SK-N-SH treated with all-trans-retinoic acid at 6 μM for 48 hours (cell line): ENCODE data around the gene KRT82.

ENCODE experiments used
- ARNTL ChIP-seq: fragments of 450-650 bp; formaldehyde crosslinking; IDR thresholded peaks from 2 replicates; pipeline ENCODE4 v1.5.0; 2020; ENCODE audit warnings: low read depth, mild to moderate bottlenecking, moderate library complexity, borderline replicate concordance
- CSDC2 ChIP-seq: fragments of 250-450 bp; sonication (Bioruptor Pico); IDR thresholded peaks from 2 replicates; pipeline ENCODE4 v1.5.0; 2020; ENCODE audit warnings: mild to moderate bottlenecking, moderate library complexity
- PPARA ChIP-seq: fragments of 250-450 bp; sonication (Bioruptor Pico); IDR thresholded peaks from 2 replicates; pipeline ENCODE4 v1.5.0; 2020; ENCODE audit warnings: mild to moderate bottlenecking, borderline replicate concordance
- SNAI2 ChIP-seq: fragments of 250-450 bp; sonication (Bioruptor Pico); IDR thresholded peaks from 2 replicates; pipeline ENCODE4 v1.5.0; 2020; ENCODE audit warnings: mild to moderate bottlenecking, moderate library complexity
- TOX ChIP-seq: fragments of 250-450 bp; sonication (Bioruptor Pico); IDR thresholded peaks from 2 replicates; pipeline ENCODE4 v1.8.0; 2021; ENCODE audit warnings: mild to moderate bottlenecking, moderate library complexity, borderline replicate concordance
- ZC3H10 ChIP-seq: fragments of 250-450 bp; sonication (Bioruptor Pico); IDR thresholded peaks from 2 replicates; pipeline ENCODE4 v1.5.1; 2021; ENCODE audit warnings: mild to moderate bottlenecking, moderate library complexity
- ZFP3 ChIP-seq: fragments of 250-450 bp; sonication (Bioruptor Pico); IDR thresholded peaks from 2 replicates; pipeline ENCODE4 v1.5.0; 2020; ENCODE audit warnings: mild to moderate bottlenecking, moderate library complexity
- ZFP30 ChIP-seq: fragments of 450-650 bp; formaldehyde crosslinking; IDR thresholded peaks from 2 replicates; pipeline ENCODE4 v1.5.0; 2022; ENCODE audit warnings: mild to moderate bottlenecking, moderate library complexity
- ZNF565 ChIP-seq: fragments of 450-650 bp; formaldehyde crosslinking; conservative IDR thresholded peaks from 2 replicates; pipeline ENCODE4 v1.5.0; 2020; ENCODE audit warnings: low read depth, mild to moderate bottlenecking, moderate library complexity
- ZNF70 ChIP-seq: fragments of 450-650 bp; formaldehyde crosslinking; IDR thresholded peaks from 2 replicates; pipeline ENCODE4 v1.5.0; 2020; ENCODE audit warnings: mild to moderate bottlenecking, moderate library complexity
- TF ChIP-seq, protein P1 (sequence below): fragments of 250-450 bp; sonication (Bioruptor Pico); IDR thresholded peaks from 2 replicates; pipeline ENCODE4 v1.8.0; 2021; ENCODE audit warnings: low read depth, mild to moderate bottlenecking, moderate library complexity, borderline replicate concordance
- TF ChIP-seq, protein P2 (sequence below): fragments of 250-450 bp; sonication (Bioruptor Pico); IDR thresholded peaks from 2 replicates; pipeline ENCODE4 v1.8.0; 2020; ENCODE audit warnings: mild to moderate bottlenecking, moderate library complexity, borderline replicate concordance
- TF ChIP-seq, protein P3 (sequence below): fragments of 250-450 bp; sonication (Bioruptor Pico); IDR thresholded peaks from 2 replicates; pipeline ENCODE4 v1.5.1; 2020; ENCODE audit warnings: low read depth, mild to moderate bottlenecking, moderate library complexity

DNA sequence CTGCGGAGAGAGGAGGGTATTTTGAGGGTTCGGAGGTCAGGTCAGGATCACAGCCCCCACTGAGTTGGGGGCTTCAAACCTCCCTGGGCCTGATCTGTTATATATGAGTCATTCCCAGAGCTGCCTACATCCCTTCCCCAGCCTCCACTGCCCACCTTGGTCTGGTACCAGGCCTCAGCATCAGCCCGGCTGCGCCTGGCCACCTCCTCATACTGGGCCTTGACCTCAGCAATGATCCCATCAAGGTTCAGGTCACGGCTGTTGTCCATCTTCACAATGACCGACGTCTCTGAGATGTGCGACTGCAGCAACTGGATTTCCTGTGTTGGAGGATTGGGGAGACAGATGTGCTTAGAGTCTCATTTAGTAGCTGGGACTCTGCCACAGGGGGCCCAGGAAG is 24.9 kb downstream of the KRT82 start:
- no peak for TF ChIP-seq CSDC2 (CRISPR knock-in tag)
- TF ChIP-seq SNAI2 (CRISPR knock-in tag), result no peak
- no peak for TF ChIP-seq TOX (CRISPR knock-in tag)
- no peak for TF ChIP-seq ZFP30 (CRISPR knock-in tag)
- TF ChIP-seq ZNF70 (CRISPR knock-in tag), result no peak
- TF ChIP-seq, protein P1, sequence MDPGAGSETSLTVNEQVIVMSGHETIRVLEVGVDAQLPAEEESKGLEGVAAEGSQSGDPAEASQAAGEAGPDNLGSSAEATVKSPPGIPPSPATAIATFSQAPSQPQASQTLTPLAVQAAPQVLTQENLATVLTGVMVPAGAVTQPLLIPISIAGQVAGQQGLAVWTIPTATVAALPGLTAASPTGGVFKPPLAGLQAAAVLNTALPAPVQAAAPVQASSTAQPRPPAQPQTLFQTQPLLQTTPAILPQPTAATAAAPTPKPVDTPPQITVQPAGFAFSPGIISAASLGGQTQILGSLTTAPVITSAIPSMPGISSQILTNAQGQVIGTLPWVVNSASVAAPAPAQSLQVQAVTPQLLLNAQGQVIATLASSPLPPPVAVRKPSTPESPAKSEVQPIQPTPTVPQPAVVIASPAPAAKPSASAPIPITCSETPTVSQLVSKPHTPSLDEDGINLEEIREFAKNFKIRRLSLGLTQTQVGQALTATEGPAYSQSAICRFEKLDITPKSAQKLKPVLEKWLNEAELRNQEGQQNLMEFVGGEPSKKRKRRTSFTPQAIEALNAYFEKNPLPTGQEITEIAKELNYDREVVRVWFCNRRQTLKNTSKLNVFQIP (CRISPR knock-in tag), result no peak
- no peak for TF ChIP-seq ZC3H10 (CRISPR knock-in tag)
- TF ChIP-seq, protein P2, sequence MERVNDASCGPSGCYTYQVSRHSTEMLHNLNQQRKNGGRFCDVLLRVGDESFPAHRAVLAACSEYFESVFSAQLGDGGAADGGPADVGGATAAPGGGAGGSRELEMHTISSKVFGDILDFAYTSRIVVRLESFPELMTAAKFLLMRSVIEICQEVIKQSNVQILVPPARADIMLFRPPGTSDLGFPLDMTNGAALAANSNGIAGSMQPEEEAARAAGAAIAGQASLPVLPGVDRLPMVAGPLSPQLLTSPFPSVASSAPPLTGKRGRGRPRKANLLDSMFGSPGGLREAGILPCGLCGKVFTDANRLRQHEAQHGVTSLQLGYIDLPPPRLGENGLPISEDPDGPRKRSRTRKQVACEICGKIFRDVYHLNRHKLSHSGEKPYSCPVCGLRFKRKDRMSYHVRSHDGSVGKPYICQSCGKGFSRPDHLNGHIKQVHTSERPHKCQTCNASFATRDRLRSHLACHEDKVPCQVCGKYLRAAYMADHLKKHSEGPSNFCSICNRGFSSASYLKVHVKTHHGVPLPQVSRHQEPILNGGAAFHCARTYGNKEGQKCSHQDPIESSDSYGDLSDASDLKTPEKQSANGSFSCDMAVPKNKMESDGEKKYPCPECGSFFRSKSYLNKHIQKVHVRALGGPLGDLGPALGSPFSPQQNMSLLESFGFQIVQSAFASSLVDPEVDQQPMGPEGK (CRISPR knock-in tag), result no peak
- TF ChIP-seq, protein P3, sequence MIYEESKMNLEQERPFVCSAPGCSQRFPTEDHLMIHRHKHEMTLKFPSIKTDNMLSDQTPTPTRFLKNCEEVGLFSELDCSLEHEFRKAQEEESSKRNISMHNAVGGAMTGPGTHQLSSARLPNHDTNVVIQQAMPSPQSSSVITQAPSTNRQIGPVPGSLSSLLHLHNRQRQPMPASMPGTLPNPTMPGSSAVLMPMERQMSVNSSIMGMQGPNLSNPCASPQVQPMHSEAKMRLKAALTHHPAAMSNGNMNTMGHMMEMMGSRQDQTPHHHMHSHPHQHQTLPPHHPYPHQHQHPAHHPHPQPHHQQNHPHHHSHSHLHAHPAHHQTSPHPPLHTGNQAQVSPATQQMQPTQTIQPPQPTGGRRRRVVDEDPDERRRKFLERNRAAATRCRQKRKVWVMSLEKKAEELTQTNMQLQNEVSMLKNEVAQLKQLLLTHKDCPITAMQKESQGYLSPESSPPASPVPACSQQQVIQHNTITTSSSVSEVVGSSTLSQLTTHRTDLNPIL (CRISPR knock-in tag), result no peak
- no peak for TF ChIP-seq ARNTL
- no peak for TF ChIP-seq ZNF565 (CRISPR knock-in tag)
- no peak for TF ChIP-seq ZFP3 (CRISPR knock-in tag)
- no peak for TF ChIP-seq PPARA (CRISPR knock-in tag)
